ENCODE measurements around the gene PLD4.

- TF ChIP-seq CTCF (IDR thresholded peaks at IDR 0.05; ENCODE audit: insufficient read depth, low read length, poor library complexity, severe bottlenecking) (no peak), EZH2phosphoT487 (conservative IDR thresholded peaks at IDR 0.05; ENCODE audit: low read length) (no peak)
Measured at GRCh38 chr14:104974146-104974541, 49.5 kb downstream of the PLD4 start.
